ENCODE results near the gene E2F6.

Gene E2F6, protein sequence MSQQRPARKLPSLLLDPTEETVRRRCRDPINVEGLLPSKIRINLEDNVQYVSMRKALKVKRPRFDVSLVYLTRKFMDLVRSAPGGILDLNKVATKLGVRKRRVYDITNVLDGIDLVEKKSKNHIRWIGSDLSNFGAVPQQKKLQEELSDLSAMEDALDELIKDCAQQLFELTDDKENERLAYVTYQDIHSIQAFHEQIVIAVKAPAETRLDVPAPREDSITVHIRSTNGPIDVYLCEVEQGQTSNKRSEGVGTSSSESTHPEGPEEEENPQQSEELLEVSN

DNA sequence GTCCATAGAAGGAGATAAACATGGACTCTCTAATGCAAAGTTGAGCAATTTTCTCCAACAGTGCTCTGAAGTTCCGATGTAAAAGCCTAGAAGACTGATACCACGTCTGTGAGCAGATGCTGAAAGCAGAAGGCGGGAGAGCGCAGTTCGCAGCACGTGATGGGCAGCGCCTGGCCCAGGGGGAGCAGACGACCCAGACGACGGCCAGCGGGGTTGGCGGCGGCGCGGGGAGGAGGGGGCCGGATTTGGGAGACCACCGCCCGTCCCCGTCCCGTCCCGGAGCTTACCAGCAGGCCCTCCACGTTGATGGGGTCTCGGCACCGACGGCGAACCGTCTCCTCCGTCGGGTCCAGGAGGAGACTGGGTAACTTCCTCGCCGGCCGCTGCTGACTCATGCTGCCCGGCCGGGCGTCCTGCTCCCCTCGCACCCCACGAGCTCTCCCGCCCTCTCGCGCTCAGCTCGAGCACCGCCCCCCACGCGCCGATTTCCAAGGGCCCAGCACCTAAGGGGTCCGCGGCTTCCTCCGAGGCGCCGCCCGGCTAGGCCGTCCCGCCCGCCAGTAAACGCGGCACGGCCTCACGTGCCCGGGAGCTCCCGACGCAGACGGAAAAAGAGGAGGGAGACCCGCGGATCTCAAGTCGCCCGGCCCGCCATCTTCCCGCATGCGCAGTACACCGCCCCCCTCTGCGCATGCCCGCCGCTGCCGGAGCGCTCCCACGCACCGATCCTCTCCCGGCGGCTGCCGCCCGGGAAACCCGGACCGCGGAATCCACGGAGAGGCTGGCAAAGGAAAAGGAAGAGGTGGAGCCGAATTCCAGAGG is at the start of gene E2F6:
Gene E2F6 (minus strand): TSS at position 677 of the 822 bp plus-strand sequence. CDS start 282 bp downstream, at position 395.
- peak; percentile 72 for DNase-seq

DNA sequence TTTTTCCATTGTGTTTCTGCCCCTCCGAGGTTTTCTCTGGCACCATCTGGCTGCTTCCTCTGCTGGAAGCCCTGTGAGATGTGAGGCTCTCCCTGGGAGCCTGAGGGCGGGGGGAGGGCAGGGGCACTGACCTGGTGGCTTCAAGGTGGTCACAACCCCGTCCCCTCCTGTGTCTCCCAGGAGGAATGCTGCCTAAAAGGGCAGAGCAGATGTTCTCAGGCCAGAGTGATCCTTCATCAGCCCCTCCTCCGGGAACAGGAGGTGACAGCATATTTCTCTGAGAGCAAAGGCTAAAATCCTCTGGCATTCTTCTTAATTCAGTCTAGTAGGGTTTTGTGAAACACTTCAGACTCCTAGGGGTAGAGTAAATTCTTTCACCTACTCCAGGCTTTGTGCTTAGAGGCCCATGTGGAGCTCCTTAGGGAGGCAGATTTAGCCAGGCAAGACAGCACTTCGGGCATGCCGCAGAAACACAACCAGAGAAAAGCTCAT is 49.6 kb upstream of the E2F6 start:
- no peak for DNase-seq

DNA sequence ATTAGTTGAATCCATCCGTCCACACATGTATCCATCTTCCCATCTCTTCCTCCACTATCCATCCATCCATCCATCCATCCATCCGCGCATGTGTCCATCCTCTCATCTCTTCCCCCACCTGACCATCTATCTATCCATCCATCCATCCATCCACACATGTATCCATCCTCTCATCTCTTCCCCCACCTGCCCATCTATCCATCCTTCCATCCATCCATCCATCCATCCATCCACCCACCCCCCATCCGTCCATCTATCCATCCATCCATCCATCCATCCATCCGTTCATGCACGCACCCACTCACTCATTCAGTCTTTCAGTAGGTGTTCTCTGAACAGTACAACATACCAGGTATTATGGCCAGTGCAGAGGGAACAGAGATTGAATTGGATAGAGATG is 48.9 kb upstream of the E2F6 start:
- DNase-seq: no peak

DNA sequence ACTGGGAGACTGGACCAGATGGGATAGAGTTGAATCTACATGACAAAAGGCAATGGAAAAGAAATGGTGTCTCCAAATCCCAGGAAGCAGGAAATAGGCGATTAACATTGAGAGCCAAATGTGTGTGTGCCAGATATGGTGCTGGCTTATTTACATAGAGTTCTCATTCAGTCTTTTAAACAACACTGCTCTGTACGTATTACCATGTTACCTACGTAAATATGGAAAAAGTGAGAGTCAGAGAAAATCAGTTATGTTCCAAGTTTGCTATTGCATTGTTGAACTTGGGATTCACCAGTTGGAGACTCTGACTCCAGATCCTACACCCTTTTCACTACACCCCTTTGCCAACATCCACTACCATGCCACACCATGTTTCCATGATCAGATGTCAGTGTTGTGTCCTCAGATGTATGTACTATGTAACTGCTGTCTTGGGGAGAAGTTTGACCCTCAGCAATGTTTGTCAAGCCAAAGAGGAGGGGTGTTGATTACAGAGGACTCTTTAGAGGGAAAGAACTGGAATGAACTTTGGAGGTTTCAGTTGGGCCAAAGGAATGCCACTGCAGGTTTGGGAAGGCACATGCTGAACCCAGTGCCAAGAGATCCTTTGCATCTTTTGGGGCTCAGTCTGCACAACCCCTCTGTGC is 48.2 kb upstream of the E2F6 start:
- no peak for DNase-seq

DNA sequence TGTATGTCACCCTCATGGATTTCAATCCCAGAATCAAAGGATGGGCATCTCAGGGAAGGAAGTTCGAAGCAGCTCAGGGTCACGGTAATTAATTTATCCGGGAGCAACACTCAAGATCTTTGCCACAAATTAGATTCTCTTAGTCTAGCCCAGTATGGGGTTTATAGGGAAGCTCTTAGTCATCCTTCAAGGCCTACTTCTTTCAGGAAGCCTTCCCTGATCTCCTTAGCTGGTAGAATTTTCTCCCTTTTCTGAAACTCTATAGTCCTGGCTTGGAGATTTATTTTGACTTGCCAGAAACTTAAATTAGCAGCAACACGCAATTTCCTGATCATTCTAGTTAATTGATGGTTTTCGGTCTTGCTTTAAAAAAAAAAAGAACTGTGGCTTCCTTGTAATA is 47.4 kb upstream of the E2F6 start:
- DNase-seq: no peak

DNA sequence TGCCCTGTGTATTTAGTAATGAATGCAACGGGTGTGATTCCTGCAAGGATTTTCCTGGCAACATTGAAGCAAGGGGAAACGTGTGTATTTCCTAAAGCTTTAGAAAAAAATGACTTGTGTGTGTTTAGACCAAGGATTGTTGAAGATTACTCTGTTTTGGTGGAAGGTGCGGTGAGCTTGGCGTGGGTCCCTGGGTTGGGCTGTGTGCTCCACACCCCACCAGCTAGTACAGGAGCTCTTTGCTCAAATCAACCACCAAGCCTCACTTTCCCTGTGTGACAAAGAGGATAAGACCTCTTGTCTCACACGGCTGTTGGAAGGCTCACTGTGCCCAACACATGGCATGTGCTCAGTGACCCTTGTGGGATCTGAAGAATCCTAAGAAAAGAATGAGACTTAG is 46.5 kb upstream of the E2F6 start:
- no peak for DNase-seq

DNA sequence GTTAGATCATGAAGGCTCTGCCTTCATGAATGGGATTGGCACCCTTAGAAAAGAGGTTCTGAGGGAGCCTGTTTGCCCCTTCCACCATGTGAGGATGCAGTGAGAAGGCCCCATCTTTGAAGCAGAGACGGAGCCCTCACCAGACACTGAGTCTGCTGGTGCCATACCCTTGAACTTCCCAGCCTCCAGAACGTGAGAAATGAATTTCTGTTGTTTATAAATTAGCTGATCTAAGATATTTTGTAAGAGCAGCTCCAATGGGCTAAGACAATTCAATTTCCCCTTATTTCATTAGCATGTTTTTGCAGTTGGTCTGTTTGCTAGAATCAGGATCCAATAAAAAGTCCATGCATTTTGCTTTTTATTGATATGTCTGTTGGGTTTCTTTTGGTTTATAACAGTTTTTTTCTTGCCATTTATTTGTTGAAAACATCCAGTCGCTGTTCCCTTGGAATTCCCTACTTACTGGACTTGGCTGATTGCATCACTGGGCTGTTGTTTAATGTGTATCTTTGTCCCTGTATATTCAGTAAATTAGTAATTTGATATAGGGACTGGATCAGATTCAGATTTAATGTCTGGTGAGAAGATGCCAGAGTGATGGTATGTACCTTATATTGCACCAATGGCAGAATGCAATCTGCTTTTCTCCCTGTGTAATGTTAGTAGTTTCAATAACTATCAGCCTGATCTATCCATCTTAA is 43.8 kb upstream of the E2F6 start:
- DNase-seq: no peak

DNA sequence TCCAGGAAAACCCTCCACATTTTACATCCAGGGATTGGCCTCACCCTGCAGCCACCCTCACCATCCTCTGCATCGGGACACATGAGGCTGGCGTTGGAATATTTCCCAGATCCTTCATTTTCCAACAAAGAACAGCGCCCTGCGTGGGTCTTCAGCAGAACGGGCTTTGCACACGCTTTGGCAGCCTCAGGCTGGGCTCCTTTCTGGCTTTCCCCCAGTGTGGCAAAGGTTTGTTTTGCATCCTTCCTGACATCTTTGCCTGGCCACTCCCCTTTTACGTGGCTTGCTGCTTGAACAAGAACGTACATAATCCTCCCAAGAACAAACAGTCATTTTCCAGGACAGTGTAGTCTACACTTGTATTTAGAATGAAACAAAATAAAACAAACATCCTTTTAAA is 42.3 kb upstream of the E2F6 start:
- DNase-seq: no peak

DNA sequence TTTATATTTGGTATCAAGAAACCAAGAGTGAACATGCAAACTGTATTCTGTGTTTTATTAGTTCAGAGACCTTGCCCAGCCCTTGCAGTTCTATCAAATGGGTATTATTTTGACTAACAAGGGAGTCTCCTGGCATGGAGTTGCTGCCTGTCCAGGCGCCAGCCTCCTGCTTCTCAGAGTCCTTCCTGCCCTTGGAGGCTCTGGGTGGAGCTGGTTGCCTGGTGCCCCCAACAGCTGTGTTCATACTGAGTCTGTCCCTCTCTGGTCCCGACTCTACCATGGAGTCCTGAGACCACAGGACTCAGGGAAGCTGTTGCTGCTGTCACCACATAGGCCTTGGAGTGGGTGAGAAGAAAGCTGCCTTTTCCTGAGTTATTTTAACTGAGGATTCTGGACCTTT is 41.6 kb upstream of the E2F6 start:
- DNase-seq: no peak

DNA sequence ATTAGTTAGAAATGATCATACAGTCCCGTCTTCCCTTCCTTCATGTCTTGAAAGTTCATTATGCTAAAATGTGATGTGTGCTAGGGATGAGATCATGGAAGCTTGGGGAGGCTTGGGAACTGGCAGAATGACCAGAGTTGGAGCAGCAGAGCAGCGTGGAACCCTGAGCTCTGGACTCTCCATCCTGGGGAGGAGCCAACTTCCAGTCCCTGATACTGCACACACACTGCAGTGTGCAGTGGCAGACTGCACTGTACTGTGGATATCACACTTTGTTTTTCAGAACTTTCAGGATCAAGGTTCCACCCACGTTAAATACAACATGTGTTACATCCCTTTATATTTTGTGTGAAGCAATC is 40.6 kb upstream of the E2F6 start:
- DNase-seq: no peak

DNA sequence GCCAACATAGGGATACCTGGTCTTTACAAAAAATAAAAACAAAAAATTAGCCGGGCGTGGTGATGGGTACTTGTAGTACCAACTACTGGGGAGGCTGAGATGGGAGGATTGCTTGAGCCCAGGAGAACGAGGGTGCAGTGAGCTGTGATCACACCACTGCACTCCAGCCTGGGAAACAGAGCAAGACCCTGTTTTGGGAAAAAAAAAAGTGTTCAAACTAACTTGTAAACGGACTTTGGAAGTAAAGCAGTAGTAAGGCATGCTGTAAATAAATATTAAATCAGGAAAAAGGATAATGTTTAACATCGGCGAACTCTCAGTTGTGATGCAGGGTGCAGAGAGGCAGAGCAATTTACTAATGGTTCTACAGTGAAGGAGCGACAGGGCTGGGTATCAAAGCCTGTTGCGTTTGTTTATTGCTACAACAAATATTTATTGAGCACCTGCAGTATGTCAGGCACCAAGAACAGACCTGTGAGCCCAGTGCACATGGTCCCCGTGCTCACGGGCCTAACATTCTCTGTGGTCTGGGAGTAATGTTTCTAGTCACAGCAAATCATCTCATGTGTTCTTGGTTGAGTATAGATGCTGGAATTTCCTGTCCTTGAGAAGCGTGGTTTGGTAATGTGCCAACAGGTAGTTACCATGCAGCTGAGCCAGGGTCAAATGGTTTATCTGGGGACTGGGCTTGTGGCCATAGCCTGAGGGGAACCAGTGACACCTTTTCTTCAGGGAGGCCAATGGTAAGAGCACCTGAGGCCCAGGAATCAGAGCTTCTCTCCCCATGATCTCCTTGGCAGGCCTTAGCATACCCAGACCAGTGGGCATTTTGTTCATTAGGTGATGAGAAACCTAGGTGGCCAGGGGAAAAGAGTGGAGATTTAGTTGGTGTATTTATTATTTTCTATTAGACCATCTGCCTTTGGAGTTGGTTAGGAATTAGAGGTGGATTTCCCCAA is 40.0 kb upstream of the E2F6 start:
- DNase-seq: no peak

DNA sequence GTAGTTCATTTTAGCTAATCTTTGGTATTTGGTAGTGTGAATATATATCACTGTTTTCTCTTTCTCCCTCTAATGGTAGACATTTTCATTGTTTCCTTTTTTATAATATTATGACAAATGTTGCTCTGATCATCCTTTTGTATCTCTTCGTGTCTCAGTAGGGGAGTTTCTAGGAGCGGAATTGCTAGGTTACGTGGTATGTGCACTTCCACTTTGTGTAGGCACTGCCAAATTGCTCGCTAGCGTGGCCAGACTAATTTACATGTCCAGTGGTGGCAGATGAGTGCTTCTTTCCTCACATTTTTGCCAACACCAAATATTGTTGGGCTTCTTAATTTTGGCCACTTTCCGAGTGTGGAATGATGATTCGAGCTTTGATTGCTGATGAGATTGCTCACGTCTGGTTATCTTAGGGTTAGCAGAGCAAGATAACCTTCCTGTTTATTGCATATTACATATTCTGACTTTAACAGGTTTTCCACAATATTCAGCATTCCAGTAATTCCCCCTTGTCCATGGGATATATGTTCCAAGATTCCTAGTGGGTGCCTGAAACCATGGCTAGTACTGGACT is 37.5 kb upstream of the E2F6 start:
- DNase-seq: no peak

DNA sequence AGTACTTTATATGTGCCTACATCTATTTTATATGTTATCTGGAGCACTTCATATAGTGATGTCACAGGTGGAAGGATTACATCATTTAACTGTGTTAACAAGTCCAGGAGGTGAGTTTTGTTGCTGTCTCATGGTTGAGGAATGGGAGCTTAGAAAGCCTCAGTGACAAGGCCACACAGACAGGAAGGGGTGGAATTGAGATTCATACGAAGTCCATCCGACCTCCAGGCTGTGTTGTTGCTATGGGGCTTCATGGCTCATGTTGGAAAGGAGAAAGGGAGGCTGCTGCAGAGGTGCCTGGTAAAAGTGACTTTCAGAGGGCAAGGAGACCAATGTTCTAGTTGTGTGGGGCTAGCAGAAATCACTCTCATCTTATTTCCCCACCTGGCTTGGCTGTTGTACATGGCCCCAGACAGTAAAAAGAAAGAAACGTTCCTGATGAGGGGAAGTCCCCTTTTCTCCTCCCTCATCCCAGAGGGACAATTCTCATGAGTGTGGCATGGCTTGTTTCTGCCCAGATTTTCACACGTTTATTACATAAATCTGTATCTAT is 36.9 kb upstream of the E2F6 start:
- DNase-seq: no peak

DNA sequence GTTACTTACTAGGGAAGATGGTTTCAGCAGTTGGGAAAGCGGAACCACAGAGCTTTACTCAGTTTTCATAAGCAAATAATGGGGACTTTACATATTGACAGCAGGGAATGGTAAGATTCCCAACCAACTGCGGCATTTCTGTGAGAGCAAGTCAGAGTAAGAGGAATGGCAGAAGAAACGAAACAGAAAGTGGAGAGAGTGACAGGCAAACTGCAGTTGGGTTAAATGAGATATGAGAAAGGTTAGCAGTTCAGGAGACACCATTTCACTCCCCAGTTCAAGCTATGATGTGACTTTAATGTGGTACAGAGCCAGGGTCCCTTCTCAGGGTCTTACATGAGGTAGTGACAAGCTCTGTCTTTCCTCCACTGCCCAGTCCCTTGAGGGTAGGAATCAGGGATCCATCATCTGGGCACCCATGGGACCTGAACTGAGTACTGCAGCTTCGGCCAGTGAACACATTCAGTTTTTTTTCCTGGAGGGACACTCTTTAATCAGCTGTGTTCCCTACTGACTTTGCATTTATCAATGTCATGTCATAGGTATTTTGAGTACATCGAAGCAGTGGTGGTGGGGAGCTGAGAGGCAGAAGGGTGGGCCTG is 34.8 kb upstream of the E2F6 start:
- no peak for DNase-seq

DNA sequence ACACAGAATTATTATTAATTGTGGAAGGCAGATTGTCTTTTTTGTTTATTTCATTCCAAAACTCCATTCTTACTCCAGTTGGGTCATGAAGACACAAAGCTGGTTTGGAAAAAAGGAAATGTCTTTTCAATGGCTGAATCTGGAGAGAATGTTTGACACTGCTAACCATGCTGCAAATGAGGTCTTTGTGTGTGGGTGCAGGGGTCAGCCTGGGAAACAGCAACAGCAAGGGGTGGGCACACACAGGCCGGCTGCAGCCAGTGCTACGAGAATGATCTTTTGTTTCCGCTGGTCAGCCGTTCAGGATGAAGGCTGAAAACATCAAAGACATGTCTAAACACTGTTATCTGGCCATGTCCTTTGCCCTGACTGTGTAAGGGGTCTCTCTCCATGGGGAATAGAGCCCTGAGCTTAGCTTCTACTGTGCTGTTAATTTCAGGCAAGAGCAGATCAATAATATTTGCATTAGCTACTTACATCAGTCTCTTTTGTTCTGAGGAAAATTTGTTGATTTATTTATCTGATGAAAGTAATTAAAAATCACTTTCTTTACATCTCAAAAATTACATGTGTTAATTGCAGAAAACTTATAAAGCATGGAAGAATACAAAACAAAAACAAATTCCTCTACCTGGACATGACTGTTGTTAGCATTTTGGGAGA is 33.3 kb upstream of the E2F6 start:
- DNase-seq: no peak

DNA sequence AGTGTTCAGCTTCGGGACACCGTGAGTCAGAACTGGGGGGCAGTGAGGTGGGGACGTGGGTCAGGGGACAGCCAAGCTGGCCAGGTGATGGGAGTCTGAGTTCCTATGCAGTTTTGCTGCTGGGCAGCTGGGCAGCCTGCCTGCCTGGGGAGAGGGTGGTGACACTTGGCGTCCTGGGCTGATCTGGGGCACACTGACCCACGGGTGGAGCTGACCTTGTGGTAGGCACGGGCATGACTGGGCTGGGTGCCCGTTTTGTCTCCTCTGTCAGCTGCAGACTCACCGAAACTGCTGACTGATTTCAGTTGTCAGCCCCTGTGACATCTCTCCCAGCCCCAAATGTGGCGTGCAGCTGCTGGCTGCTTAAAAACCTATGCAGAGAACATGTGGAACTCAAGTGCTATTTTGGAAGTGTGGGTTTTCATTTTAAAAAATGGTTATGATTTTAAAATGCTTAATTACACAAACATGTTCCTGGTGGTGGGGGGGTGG is 32.6 kb upstream of the E2F6 start:
- no peak for DNase-seq

DNA sequence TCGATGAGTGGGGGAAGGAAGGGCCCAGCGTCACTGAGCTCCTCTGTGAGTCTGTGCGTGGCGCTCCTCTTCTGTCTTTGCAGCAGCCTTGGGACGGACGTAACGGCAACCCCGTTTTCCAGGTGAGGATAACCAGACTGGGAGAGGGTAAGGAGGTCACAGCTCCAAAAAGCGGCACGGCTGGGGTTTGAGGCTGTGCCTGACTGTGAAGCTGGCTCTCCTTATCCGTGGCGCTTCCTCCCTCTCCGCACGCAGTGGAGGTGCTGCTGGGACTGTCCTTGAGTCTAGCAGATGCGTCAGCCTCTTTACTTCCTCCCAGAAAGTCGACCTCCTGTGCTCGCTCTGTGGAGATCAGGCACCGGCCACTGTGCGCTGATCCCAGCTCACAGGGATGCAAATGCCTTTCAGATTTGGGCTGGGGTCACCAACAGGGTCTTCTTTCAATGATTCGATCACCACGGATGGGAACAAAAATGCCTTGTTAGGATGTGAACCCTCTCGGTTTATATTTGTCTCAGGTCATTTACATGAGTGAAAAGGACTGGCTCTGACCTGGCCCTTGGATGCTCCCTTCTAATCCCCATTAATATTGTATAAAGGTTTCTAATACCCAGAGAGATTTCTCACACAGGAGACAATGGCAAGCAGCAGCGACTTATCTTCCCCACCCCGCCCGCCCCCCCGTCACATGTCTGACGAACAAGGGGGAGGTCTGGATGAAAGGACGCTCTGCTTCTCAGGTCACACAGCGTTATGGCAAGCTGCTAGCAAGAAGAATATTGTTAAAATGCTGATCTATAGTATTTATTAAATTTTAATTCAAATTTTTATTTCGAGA is 30.1 kb upstream of the E2F6 start:
- no peak for DNase-seq

DNA sequence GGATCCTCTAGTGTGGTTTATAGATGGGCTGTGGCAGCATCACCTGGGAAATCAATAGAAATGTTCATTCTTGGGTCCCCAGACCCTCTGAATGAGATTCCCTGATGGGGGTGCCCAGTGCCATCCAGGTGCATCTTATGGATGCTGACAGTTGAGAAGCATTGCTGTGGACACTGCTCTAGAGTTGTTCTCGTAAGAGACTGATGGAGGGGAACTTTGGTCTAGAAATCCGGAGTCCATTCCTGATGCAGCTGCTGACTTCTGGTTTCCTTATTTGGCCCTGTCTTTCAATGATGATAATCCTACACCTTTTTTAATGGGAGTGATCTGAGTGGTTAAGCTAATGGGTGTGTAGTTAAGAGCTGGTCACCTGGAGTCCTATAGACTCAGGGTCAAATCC is 28.3 kb upstream of the E2F6 start:
- DNase-seq: no peak

DNA sequence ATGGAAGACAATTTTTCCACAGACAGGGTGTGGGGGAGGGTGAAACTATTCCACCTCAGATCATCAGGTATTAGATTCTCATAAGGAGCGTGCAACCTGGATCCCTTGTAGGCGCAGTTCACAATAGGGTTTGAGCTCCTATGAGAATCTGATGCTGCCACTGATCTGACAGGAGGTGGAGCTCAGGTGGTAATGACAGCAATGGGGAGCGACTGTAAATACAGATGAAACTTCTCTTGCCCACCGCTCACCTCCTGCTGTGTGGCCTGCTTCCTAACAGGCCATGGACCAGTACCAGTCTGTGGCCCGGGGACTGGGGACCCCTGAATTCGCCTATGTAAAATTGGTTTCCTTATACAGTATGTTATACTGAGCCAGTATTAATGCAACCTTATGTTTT is 27.3 kb upstream of the E2F6 start:
- no peak for DNase-seq
